ENCODE measurements around the gene CUEDC1. TPM values are rescaled to one million over a fixed set of nuclear protein-coding genes. Genes with fewer than 3 reads are reported as not detected.
"Not testable (repeated sequence)": the region's sequence is repeated elsewhere in the genome, so short reads cannot be mapped to it uniquely, and the experiment has no call there.

The CUEDC1 gene
- total RNA-seq, 1 donor from 2014 or later, result 38.4 TPM

- TF ChIP-seq, protein P1, sequence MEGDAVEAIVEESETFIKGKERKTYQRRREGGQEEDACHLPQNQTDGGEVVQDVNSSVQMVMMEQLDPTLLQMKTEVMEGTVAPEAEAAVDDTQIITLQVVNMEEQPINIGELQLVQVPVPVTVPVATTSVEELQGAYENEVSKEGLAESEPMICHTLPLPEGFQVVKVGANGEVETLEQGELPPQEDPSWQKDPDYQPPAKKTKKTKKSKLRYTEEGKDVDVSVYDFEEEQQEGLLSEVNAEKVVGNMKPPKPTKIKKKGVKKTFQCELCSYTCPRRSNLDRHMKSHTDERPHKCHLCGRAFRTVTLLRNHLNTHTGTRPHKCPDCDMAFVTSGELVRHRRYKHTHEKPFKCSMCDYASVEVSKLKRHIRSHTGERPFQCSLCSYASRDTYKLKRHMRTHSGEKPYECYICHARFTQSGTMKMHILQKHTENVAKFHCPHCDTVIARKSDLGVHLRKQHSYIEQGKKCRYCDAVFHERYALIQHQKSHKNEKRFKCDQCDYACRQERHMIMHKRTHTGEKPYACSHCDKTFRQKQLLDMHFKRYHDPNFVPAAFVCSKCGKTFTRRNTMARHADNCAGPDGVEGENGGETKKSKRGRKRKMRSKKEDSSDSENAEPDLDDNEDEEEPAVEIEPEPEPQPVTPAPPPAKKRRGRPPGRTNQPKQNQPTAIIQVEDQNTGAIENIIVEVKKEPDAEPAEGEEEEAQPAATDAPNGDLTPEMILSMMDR (IDR thresholded peaks at IDR 0.05), result no peak
- Mint-ChIP-seq H3K9me3 (ENCODE audit: unreplicated experiment) (no peaks in the 10 kb centered on the region), H3K36me3 (ENCODE audit: unreplicated experiment) (no peaks in the 10 kb centered on the region), H3K27ac (ENCODE audit: unreplicated experiment) (no peak overlapping the region), H3K4me3 (ENCODE audit: unreplicated experiment) (no peak overlapping the region), H3K4me1 (ENCODE audit: unreplicated experiment) (peaks cover 3% of the 10 kb centered on the region), H3K27me3 (ENCODE audit: unreplicated experiment) (no peaks in the 10 kb centered on the region)
- DNase-seq (ENCODE audit: extremely low spot score, unreplicated experiment), result peak; percentile 82
Observed at GRCh38 chr17:57965521-57966160, 10.4 kb upstream of the CUEDC1 start.

- H3K4me3 Mint-ChIP-seq (ENCODE audit: unreplicated experiment), result no peak overlapping the region
- DNase-seq (ENCODE audit: extremely low spot score, unreplicated experiment), result no peak
Observed at GRCh38 chr17:57963149-57963511, 7.9 kb upstream of the CUEDC1 start.

GRCh38 chr17:57962279-57963148 is 7.3 kb upstream of the CUEDC1 start:
- H3K4me1 Mint-ChIP-seq (ENCODE audit: unreplicated experiment), result no peaks in the 10 kb centered on the region
- no peaks in the 10 kb centered on the region for H3K27me3 Mint-ChIP-seq (ENCODE audit: unreplicated experiment)
- no peaks in the 10 kb centered on the region for H3K9me3 Mint-ChIP-seq (ENCODE audit: unreplicated experiment)
- no peaks in the 10 kb centered on the region for H3K36me3 Mint-ChIP-seq (ENCODE audit: unreplicated experiment)
- TF ChIP-seq, protein P1 (IDR thresholded peaks at IDR 0.05), result no peak
- H3K27ac Mint-ChIP-seq (ENCODE audit: unreplicated experiment), result no peak overlapping the region
- no peak overlapping the region for H3K4me3 Mint-ChIP-seq (ENCODE audit: unreplicated experiment)
- DNase-seq (ENCODE audit: extremely low spot score, unreplicated experiment), result peak; percentile 48

More at GRCh38 chr17:57963149-57963511, 7.9 kb upstream of the CUEDC1 start:
- Mint-ChIP-seq H3K36me3 (ENCODE audit: unreplicated experiment) (no peaks in the 10 kb centered on the region), H3K9me3 (ENCODE audit: unreplicated experiment) (no peaks in the 10 kb centered on the region), H3K4me1 (ENCODE audit: unreplicated experiment) (no peaks in the 10 kb centered on the region), H3K27ac (ENCODE audit: unreplicated experiment) (no peak overlapping the region), H3K27me3 (ENCODE audit: unreplicated experiment) (no peaks in the 10 kb centered on the region)
- TF ChIP-seq, protein P1 (IDR thresholded peaks at IDR 0.05), result no peak

GRCh38 chr17:57959929-57960328 is 4.7 kb upstream of the CUEDC1 start:
- no peak overlapping the region for H3K27ac Mint-ChIP-seq (ENCODE audit: unreplicated experiment)
- no peaks in the 10 kb centered on the region for H3K9me3 Mint-ChIP-seq (ENCODE audit: unreplicated experiment)
- H3K4me1 Mint-ChIP-seq (ENCODE audit: unreplicated experiment), result peaks cover 5% of the 10 kb centered on the region
- no peak overlapping the region for H3K4me3 Mint-ChIP-seq (ENCODE audit: unreplicated experiment)
- H3K36me3 Mint-ChIP-seq (ENCODE audit: unreplicated experiment), result no peaks in the 10 kb centered on the region
- no peak for DNase-seq (ENCODE audit: extremely low spot score, unreplicated experiment)
- TF ChIP-seq, protein P1 (IDR thresholded peaks at IDR 0.05), result no peak
- H3K27me3 Mint-ChIP-seq (ENCODE audit: unreplicated experiment), result no peaks in the 10 kb centered on the region

DNA sequence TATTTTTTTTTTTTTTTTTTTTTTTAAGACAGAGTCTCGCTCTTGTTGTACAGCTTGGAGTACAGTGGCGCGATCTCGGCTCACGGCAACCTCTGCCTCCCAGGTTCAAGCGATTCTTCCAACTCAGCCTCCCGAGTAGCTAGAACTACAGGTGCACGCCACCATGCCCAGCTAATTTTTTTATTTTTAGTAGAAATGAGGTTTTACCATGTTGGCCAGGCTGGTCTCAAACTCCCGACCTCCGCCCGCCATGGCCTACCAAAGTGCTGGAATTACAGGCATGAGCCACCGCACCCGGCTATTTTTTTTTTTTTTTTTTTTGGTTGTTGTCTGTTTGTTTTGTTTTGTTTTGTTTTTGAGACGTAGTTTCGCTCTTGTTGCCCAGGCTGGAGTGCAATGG is 3.2 kb upstream of the CUEDC1 start:
- not testable (repeated sequence) for H3K27me3 Mint-ChIP-seq (ENCODE audit: unreplicated experiment)

More for the DNA sequence above, 3.2 kb upstream of the CUEDC1 start:
- not testable (repeated sequence) for H3K27ac Mint-ChIP-seq (ENCODE audit: unreplicated experiment); H3K9me3 Mint-ChIP-seq (ENCODE audit: unreplicated experiment); DNase-seq (ENCODE audit: extremely low spot score, unreplicated experiment); H3K36me3 Mint-ChIP-seq (ENCODE audit: unreplicated experiment); H3K4me3 Mint-ChIP-seq (ENCODE audit: unreplicated experiment)
- peaks cover 14% of the 10 kb centered on the region for H3K4me1 Mint-ChIP-seq (ENCODE audit: unreplicated experiment)
